ENCODE measurements around the gene ERC1.

- no peak for TF ChIP-seq POLR2AphosphoS5 (IDR thresholded peaks at IDR 0.05; ENCODE audit: insufficient read depth in 1 of 2, low read depth in 1 of 2)
- TF ChIP-seq, protein P1, sequence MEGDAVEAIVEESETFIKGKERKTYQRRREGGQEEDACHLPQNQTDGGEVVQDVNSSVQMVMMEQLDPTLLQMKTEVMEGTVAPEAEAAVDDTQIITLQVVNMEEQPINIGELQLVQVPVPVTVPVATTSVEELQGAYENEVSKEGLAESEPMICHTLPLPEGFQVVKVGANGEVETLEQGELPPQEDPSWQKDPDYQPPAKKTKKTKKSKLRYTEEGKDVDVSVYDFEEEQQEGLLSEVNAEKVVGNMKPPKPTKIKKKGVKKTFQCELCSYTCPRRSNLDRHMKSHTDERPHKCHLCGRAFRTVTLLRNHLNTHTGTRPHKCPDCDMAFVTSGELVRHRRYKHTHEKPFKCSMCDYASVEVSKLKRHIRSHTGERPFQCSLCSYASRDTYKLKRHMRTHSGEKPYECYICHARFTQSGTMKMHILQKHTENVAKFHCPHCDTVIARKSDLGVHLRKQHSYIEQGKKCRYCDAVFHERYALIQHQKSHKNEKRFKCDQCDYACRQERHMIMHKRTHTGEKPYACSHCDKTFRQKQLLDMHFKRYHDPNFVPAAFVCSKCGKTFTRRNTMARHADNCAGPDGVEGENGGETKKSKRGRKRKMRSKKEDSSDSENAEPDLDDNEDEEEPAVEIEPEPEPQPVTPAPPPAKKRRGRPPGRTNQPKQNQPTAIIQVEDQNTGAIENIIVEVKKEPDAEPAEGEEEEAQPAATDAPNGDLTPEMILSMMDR (IDR thresholded peaks at IDR 0.05) = no peak
- no peak for TF ChIP-seq POLR2A (IDR thresholded peaks at IDR 0.05)
Measured at GRCh38 chr12:1488908-1489381, 497.9 kb downstream of the ERC1 start.

All from vagina (tissue), 2 donors.